GM12864 (cell line): Measurements from ENCODE around the gene FANCL.
"Not testable (repeated sequence)": the region's sequence is repeated elsewhere in the genome, so short reads cannot be mapped to it uniquely, and the experiment has no call there.

Source experiments
- DNase-seq: peaks from one replicate; pipeline ENCODE4 v3.0.0-alpha.2; 2011; ENCODE audit warnings: low read depth
- H3K4me3 ChIP-seq: 2 replicates; pipeline ENCODE4 v1.5.1; 2011; ENCODE audit warnings: mild to moderate bottlenecking, low read depth, low read length, control low read depth
- TF ChIP-seq, protein P1 (sequence below): IDR thresholded peaks from 2 replicates; pipeline ENCODE4 v1.5.1; 2011; ENCODE audit warnings: low read depth, mild to moderate bottlenecking, moderate library complexity, low read length, control low read depth, inconsistent platforms; ENCODE audit errors: missing control alignments

Gene FANCL

DNA sequence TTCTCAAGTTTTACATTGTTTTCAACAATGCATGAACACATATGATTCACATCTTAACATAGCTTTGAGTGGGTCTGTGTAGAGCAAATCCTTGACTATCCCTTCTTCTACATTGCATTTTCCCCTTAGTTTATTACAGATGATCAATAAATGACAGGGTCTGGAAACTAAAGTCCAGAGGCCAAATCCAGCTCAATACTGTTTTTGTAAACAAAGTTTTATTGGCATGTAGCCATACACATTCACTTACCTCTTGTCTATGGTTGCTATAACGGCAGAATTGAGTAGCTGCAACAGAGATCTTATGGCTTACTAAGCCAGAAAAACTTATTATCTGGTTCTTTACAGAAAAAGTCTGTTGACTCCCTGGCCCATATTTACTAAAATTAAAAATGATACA, 12.8 kb downstream of the FANCL start:
- TF ChIP-seq, protein P1, sequence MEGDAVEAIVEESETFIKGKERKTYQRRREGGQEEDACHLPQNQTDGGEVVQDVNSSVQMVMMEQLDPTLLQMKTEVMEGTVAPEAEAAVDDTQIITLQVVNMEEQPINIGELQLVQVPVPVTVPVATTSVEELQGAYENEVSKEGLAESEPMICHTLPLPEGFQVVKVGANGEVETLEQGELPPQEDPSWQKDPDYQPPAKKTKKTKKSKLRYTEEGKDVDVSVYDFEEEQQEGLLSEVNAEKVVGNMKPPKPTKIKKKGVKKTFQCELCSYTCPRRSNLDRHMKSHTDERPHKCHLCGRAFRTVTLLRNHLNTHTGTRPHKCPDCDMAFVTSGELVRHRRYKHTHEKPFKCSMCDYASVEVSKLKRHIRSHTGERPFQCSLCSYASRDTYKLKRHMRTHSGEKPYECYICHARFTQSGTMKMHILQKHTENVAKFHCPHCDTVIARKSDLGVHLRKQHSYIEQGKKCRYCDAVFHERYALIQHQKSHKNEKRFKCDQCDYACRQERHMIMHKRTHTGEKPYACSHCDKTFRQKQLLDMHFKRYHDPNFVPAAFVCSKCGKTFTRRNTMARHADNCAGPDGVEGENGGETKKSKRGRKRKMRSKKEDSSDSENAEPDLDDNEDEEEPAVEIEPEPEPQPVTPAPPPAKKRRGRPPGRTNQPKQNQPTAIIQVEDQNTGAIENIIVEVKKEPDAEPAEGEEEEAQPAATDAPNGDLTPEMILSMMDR, result no peak
- no peak for DNase-seq

DNA sequence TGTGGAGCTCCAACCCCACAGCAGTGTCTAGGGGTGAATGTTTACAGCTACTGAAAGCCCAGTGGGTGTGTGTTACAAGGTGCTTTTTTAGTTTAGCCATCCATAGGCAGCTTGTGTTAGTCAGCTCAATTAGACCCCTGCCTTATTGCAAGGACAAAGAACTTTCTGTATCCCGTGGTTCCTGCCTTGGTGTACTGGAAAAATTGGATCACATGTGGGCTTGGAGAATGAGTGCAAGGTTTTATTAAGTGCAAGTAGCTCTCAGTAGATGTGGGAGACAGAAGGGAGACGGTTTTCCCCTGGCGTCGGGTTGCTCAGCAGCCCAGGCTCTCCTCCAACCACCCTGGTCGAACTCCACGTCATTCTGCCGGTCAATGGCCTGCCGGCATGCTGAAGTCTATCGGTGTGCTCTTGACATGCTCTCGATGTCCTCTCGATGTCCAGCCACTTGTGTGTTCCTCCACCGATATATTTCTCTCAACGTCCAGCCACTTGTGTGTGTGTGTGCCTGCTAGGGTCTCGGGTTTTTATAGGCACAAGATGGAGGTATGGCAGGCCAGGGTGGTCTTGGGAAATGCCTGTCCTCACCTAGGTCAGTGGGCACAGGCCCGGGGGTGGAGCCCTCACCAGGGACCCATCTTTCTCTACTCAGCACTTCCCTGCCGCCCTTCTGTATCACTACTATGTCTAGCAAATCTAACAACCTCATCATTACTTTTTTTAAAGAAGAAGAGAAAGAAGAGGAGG, 13.8 kb downstream of the FANCL start:
- no peak for DNase-seq
- no peak overlapping the region for H3K4me3 ChIP-seq
- TF ChIP-seq, protein P1, result no peak

More for the DNA sequence above, 12.8 kb downstream of the FANCL start:
- no peak overlapping the region for H3K4me3 ChIP-seq

DNA sequence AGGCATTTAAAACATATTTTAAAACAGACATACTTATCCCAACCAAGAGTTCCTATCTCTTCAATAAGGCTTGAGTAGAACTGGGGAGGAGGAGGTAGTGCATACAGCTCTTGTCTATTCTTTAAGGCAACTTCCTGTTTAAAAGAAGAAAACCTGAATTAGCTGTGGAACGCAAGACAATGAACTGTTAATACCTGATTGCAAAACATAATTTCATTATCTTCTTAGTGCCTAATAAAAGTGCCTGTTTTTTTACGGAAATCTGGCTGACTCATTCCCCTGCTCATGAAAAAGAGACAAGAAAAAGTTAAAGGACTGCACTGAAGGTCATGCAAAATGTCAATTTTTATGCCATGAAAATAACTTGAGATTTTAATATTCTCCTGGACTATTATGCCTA, 19.2 kb downstream of the FANCL start:
- TF ChIP-seq, protein P1, result no peak

DNA sequence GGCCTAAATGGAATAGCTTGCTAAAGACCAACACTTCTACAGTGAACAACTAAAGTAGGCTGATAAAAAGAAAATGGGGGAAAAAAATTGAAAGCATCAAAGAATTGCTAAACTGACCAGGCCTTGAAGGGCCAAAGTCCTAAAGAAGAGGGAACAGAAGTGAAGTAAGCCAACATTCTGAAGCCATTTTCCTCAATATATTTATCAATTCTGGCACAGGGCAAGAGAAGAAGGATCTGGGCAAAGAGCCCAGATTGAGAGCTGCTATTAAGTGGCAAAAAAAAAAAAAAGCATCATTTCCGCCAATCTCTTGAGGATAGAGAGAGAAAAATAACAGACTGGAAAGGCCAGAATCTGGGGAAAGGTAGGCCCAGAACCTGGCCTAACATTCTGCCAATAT, 25.7 kb downstream of the FANCL start:
- TF ChIP-seq, protein P1, result no peak
- no peak overlapping the region for H3K4me3 ChIP-seq
- DNase-seq, result no peak

More for the DNA sequence above, 19.2 kb downstream of the FANCL start:
- no peak overlapping the region for H3K4me3 ChIP-seq
- DNase-seq, result no peak

DNA sequence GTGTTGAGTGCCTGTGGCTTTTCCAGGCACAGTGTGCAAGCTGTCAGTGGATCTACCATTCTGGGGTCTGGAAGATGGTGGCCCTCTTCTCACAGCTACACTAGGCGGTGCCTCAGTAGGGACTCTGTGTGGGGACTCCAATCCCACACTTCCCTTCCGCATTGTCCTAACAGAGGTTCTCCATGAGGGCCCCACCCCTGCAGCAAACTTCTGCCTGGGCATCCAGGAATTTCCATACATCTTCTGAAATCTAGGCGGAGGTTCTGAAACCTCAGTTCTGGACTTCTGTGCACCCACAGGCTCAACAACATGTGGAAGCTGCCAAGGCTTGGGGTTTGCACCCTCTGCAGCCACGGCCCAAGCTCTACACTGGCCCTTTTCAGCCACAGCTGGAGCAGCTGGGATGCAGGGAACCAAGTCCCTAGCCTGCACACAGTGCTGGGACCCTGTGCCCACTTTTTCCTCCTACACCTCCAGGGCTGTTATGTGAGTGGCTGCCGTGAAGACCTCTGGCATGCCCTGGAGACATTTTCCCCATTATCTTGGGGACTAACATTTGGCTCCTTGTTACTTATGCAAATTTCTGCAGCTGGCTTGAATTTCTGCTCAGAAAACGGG, 30.1 kb downstream of the FANCL start:
- H3K4me3 ChIP-seq, result not testable (repeated sequence)

DNA sequence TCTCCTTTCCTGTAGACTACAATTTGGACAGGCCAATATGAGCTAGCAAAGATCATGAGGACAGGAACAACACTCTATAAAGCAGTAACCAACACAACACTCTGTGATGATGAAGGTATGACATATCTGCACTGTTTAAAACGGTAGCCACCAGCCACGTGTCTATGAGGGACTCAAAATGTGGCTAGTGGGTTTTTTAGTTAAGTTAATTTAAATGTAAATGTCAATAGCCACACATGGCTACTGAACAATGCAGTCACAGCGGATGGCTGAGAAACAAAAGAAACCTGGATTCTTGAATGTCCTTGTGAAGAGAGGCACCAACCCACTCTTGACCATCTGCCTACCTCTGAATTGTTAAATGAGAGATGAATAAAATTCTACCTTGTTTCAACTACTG, 33.9 kb downstream of the FANCL start:
- no peak overlapping the region for H3K4me3 ChIP-seq
- DNase-seq, result no peak
- TF ChIP-seq, protein P1, result no peak

More for the DNA sequence above, 30.1 kb downstream of the FANCL start:
- not testable (repeated sequence) for DNase-seq

GRCh38 chr2:58206785-58207184, 34.3 kb downstream of the FANCL start:
- H3K4me3 ChIP-seq, result no peak overlapping the region
- TF ChIP-seq, protein P1, result no peak
- DNase-seq, result no peak
